ENCODE results near the gene GTPBP6.
"Not testable (repeated sequence)": the region's sequence is repeated elsewhere in the genome, so short reads cannot be mapped to it uniquely, and the experiment has no call there.

Gene GTPBP6

DNA sequence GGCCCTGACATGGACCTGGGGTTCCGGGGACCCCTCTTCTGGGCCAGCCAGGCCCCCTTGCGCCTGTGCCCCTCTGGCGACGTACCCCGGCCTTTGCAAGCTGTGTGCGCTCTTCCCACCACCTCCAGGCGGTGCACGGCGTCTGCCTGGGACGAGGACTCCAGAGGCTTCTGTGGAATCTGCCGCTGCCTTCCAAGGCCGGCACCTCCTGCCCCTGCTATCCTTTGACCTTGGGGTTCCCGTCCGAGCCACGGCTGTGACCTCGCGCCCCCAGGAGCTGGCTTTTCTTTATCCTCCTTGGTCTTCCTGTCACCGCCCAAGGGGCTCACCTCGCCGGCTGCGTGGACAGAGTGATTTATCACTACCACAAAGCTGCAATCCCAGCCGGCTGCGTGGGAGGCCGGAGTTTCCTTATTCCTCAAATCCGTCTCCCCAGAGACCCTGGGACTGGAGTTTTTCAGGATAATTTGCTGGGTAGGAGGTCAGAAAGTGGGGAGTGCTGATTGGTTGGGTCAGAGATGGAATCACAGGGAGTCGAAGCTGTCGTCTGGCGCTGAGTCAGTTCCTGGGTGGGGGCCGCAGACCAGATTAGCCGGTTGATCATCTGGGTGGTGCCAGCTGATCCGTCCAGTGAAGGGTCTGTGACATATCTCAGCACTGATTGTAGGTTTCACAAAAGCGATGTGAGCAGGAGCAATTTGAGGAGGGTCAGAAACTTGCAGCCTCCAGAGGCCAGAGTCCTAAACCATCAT is 57.3 kb downstream of the GTPBP6 start:
- no peak for DNase-seq

GRCh38 chrX:259692-260355 is 58.8 kb downstream of the GTPBP6 start:
- no peak for DNase-seq

- no peak for DNase-seq
These were observed 60.1 kb downstream of the GTPBP6 start for GRCh38 chrX:258291-259040.

- no peak for DNase-seq
These were observed 60.8 kb downstream of the GTPBP6 start for GRCh38 chrX:257681-258289.

DNA sequence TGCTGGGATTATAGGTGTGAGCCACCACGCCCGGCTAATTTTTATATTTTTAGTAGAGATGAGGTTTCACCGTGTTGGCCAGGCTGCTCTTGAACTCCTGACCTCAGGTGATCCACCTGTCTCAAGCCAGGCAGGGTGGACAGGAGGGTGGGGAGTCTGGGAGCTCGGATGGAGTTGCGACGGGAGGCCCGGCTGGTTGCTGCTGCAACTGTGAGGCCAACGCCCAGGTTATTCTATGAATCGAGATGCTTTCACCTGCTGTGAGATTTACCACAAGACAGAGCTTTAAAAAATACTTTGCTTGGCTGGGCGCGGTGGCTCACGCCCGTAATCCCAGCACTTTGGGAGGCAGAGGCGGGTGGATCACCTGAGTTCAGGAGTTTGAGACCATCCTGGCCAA is 61.5 kb downstream of the GTPBP6 start:
- not testable (repeated sequence) for DNase-seq

DNA sequence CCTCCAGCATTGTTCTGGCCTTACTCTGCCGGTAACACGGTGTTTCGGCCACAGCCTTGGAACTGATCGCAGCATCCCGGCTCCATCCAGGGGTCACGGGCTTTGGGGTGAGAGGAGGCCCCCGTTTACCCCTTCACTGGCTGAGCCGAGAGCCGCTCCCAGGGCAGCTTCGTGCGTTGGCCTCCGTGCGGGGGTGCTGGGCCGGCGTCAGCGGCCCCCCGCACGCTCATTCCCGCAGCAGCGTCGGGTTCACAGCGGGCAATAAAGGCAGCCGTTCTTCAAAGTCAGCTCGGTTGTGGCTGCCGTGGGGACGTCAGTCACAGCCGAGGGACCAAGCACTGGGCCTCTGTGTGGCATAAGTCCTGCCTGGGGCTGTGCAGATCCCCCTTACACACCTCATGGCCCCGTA is 62.7 kb downstream of the GTPBP6 start:
- no peak for DNase-seq
